HG02973 (cell line): ENCODE measurements around the gene RAB7B.
"Not testable (repeated sequence)": the region's sequence is repeated elsewhere in the genome, so short reads cannot be mapped to it uniquely, and the experiment has no call there.

Experiments used
- ATAC-seq: cut with Tn5 transposase; IDR thresholded peaks from one replicate; pipeline ENCODE4 v1.9.1; 2021; ENCODE audit warnings: moderate library complexity; ENCODE audit not compliant: unreplicated experiment

Gene RAB7B

DNA sequence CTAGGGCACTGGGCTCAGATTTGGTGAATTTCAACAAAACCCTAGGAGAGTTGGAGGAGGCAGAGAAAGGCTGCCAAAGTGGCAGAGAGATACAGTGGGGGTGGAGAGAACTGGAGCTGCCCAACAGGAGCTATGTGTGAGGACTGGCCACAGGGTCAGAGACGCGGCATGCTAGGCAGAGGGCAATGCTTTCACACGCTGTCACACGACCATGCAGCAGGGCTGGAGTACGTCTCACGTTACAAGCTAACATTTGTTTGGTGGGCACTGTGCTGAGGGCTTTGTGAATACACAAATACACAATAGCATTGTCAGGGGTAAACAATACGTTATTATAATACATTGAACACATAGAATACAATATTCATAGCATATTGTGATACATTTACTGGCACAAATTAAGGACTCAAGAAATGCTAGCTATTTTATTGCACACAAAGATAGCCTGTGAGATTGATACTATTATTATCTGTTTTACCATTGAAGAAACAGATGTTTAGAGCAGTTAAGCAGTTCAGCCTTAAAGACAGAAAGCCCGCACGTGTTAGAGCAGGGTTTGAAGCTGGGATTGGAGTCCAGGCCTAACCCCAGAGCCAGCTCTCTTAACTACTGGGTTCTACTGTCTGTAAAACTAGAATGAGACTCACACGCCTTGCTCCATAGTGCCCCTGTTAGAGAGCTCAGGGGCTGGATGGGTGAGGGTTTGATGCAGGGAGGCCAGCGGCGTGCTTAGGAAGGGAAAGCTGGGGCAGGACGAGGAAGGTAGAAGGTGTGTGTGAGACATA, 4.5 kb downstream of the RAB7B start:
- no peak for ATAC-seq

- ATAC-seq: not testable (repeated sequence)
Observed at GRCh38 chr1:205996641-205997040, 6.6 kb downstream of the RAB7B start.

DNA sequence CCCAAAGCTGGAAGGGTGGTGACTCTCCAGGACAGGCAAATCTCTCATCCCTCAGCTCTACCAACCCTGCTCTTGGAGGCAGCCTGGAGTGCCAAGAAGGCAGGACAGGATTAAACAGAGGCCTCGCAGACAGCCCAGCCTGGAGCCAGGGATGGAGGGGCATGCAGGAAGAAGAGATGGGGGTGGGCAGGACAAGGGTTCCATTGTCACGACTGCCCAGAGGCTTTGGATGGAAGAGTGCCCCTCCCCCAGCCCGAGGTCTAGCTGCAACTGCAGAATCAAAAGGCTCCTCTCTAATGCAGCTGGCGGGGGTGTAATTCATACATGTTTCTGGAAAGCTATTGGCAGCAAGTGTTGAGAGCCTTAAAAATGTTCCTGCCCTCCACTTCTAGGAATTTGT, 8.8 kb downstream of the RAB7B start:
- no peak for ATAC-seq

- no peak for ATAC-seq
Observed at GRCh38 chr1:205993068-205993467, 10.1 kb downstream of the RAB7B start.

DNA sequence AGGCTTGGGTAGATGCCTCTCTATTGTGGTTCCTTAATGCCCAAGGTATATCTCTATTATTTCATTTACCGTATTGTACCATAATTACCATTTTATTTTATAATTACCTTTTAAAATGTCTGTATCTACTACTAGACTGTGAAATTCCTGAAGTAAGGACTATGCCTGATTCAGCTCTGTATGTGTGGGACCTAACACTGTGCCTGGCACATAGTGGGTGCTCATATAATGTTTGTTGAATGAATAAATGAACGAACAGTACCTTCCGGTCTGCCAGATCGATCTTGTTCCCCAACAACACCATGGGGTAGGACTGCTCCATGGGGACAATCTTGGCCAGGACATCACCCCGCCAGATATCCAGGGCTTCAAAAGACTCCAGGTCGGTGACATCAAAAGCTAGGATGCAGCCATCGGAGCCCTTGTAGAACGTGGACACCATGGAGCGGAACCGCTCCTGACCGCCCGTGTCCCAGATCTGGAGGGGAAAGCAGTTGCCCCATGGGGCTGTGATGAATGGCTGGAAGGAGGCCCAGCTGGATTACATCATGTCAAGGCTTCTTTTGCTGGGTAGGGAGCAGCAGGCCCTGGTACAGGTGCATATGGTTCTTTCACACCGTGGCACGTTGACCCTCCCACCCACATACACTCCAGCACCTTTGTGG, 10.8 kb downstream of the RAB7B start:
- ATAC-seq: no peak

GRCh38 chr1:205991237-205991636, 12.0 kb downstream of the RAB7B start:
- no peak for ATAC-seq

GRCh38 chr1:205990226-205990625, 13.0 kb downstream of the RAB7B start:
- no peak for ATAC-seq

DNA sequence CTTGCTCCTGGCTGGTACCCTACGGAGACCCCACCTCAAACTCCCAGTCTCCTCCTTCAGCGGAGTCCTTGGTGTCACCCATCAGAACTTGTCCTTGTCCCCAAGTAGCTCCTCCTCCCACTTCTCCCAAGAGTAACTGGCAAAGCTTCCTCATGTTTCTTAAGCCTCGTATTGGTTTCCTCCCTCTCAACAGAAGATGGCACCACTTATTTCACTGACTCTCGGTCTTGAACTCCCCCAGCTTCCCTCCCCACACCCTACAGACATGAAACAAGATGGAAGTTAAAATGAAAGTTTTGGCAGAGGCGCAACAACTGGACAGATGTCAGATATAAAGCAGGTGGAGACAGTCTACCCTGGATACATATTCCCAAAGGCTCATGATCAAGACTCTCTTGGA, 13.4 kb downstream of the RAB7B start:
- ATAC-seq: no peak

- ATAC-seq: no peak
Observed at GRCh38 chr1:205988585-205988995, 14.6 kb downstream of the RAB7B start.

- ATAC-seq: no peak
Observed at GRCh38 chr1:205986861-205987260, 16.3 kb downstream of the RAB7B start.

DNA sequence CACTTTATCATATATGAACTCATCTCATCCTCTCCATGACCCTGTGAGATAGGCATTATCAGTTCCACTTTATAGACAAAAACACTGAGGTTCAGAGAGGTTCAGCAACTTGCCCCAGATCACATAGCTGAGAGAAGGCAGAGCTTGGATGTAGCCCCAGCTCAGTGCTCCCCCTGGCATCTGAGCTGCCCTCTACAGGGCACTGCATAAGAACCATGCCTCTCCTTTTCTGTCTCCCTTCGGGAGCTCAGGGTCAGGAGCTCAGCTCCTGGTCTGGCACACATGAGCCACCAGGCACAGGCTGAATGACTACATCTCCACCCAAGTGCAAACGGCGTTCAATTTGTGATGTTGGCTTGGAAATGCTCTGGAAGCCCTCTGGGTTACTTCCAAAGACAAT, 16.9 kb downstream of the RAB7B start:
- no peak for ATAC-seq

- no peak for ATAC-seq
Observed at GRCh38 chr1:205985330-205986005, 17.7 kb downstream of the RAB7B start.

DNA sequence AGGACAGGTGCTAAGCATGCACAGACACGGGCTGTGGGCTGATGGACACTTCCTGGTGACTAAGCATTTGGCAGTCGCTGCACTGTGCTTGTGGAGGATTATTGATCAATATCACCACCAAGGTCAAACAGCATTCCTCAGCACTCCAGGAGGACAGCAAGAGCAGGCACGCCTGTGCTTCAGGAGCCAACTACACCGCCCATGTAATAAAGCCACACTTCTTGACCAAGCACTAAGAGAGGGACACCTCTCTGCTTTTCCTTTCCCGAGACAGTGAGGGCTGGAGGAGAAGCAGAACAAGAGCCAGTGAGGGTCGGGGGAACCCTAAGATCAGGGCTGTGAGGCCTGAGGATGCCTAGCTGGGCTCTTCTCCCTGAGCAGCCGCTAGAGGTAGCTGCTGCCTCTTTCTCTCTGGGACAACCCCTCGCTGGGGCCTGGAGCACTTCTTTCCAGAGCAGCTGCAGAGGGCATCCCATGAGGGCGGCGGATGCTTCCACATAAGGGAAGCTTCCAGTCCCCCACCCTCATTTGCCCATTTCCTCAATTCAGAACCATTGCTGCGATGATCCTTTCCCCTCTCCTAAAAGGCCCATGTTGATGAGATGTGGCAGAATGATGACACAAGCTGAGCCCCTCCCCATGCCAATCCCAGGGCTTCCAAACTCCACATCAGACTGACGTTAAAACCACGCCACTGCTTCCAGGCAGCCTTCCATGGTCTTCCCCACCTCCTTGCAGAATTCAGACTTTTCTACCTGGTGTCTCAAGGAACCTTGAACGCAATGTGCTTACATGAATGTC, 19.1 kb downstream of the RAB7B start:
- ATAC-seq: no peak

- no peak for ATAC-seq
Observed at GRCh38 chr1:205981257-205981656, 21.9 kb downstream of the RAB7B start.

DNA sequence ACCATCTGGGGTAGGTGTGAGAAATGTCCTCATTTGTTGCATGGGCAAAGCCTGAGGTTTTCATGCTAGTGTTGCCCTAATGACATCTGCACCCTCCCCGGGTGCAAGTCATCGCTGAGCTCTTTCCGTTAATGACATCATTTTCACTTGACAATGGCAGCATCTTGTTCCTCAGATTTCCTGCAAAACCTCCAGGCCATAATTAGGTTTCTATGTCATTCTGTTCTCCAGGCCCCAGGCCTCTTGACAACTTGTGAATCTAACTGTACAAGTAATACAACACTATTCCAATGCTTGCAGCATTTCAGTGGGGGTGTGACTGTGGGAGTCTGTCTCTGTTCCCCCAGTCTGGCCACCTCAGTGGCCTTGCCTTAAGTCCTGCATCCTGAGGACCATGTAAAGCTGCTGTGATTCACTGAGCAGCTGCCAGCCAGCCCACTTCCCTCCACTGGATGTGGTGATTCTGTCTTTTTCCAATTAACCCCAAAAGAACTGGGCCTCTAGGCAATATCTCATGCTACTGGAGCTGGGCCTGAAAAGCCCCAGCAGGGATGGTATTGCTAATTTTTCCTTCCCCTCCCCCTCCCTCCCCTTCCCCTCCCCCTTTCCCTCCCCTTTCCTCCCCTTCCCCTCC, 22.8 kb downstream of the RAB7B start:
- no peak for ATAC-seq

DNA sequence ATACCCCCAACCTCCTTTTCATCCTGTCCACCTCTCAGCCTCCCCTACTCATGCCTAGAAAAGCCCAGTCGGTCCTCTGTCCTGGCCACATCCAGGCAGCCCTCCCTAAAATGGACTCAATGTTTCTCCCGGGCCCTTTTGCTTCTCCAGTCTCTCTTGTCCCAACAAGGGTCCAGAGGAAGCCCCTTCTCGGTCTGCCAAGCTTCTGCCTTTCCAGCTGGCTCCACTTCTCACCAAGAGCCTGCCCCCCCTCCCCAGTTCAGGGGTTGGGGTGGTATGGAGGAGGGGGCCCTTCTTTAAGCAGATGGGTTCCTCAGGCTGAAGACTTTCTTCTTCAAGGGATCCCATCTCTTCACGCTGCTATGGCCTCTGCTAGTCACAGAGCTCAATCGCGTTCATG, 23.9 kb downstream of the RAB7B start:
- no peak for ATAC-seq

DNA sequence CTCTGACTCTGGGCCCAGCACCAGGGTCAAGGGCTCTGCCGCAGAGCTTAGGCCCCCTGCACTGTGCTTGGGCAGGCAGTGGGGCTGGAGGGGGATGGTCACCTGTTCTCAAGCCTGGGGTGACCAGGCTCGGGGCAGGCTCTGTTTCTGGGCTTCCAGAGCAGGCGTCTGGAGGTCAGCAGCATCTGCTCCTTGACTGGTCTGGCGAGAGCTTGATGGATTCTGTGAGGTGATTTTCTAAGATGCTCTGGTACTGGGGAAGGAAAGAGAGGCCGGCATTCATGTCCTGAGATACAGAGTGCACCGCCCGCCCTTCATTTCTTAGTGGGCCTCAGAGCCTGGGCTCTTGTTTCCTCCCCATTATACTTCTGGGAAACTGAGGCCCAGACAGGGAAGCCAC, 24.5 kb downstream of the RAB7B start:
- ATAC-seq: no peak

DNA sequence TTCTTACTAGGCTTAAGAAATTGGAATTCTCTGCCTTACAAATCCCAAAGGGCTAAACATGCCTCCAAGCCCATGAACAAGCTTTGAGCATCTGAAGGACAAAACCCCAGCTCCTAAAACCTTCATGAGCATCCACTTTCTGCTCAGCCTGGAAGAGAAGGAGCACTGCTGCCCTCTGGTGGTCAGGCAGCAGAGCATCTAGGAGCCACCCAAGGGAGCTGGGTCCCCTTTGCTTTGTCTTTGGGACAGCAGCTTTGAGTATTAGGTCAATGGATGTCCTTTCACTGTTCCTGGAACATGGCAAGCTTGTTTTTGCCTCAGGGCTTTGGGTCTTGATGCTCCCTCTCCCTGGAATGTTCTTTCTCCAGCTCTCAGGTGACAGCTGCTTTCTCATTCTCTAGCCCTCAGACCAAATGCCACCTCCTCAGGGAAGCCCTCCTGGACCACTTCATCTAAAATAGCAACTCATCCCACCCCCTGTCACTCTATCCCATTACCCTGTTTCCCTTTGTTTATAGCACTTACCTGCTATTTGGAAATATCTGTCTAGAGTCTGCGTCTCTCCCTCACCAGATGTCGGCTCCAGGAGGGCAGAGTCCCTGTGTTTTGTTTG, 25.7 kb downstream of the RAB7B start:
- no peak for ATAC-seq

DNA sequence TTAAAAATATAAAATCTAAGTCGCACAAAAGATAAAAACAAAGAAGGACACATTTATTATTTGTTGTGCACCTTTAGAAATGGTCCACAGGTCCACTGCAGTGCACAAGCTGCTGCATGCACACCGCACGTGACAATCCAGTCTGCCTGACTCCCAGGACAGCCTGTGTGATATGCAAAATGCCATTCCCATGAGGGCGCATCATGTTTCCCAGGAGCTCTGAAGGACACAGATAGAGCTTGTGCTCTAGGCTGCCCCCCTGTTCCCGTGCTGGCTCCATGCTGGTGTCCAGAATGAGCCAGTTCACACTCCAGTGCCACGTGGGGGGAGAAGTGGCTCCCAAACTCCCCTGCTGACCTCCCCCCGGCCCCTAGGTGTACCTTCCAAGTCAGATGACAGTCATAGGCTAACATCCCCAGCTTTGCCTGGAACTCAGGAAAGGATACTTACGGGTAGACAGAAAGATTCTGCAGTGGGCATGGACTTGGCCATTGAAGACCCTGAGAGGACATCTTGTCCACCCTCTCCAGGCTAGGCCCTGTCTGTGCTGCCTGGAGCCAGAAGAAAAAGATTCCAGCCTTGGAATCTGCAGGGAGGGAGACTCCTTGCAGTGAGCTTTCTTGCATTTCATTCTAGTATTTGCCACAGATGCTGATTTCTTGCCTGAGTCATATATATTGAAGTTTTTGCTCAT, 26.3 kb downstream of the RAB7B start:
- ATAC-seq: no peak

DNA sequence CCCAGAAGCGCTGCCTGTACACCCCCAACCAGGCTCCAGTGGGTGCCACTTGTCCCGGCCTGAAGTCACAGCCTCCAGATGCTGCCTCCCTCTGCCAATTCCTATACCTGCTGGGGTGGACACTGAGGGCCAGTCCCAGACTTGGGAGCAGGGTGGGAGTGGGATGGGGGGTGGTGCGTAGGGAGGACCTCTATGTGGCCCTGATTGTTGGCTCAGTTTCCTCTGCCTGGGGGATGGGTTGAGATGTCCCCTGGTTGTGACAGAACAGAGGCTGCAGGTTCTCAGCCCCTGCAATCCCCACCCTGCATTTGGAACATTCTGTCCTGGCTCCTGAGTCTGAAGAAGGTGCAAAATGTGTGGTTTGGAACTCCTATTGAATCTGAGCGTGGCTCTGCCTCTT, 27.2 kb downstream of the RAB7B start:
- ATAC-seq: no peak
